Measurements from ENCODE around the gene SECTM1.
A peak's percentile ranks its signal among the peaks of the same experiment; 100 is the strongest.

Gene SECTM1

GRCh38 chr17:82276938-82277337, 56.6 kb downstream of the SECTM1 start:
- TF ChIP-seq SP1 (IDR thresholded peaks at IDR 0.05), result no peak
- no peak for TF ChIP-seq SUZ12 (IDR thresholded peaks at IDR 0.05)
- no peak for TF ChIP-seq CTBP1 (IDR thresholded peaks at IDR 0.05; ENCODE audit: borderline replicate concordance)
- CTCF ChIA-PET, result no interaction called here
- DNase-seq (ENCODE audit: extremely low spot score), result no peak
- POLR2A ChIA-PET, result no interaction called here

- no peak for DNase-seq (ENCODE audit: extremely low spot score)
- no peak for TF ChIP-seq ELF4 (IDR thresholded peaks at IDR 0.05)
- no peak for TF ChIP-seq NFRKB (IDR thresholded peaks at IDR 0.05)
- no peak for TF ChIP-seq ARNT (IDR thresholded peaks at IDR 0.05)
- TF ChIP-seq FOXK2 (IDR thresholded peaks at IDR 0.05), result no peak
- TF ChIP-seq FOXA1 (IDR thresholded peaks at IDR 0.05), result no peak
- TF ChIP-seq TARDBP (IDR thresholded peaks at IDR 0.05), result no peak
- no peak for TF ChIP-seq PKNOX1 (IDR thresholded peaks at IDR 0.05)
- no peak for TF ChIP-seq LEF1 (IDR thresholded peaks at IDR 0.05; ENCODE audit: borderline replicate concordance)
- no peak for TF ChIP-seq SP1 (IDR thresholded peaks at IDR 0.05)
- TF ChIP-seq CTBP1 (IDR thresholded peaks at IDR 0.05; ENCODE audit: borderline replicate concordance), result no peak
- CTCF ChIA-PET, result interaction anchor here (0.7 kb wide), 1 partner anchor 16 kb away, joined by 3 read pairs; no protein-coding TSS in a partner anchor
- POLR2A ChIA-PET, result interaction anchor here (1.4 to 4.0 kb wide), 3 partner anchors 8 to 16 kb away, joined by 3 to 30 read pairs (median 18); no protein-coding TSS in a partner anchor
Measured at GRCh38 chr17:82275326-82275725, 58.2 kb downstream of the SECTM1 start.

GRCh38 chr17:82274134-82275020, 59.2 kb downstream of the SECTM1 start:
- no peak for DNase-seq (ENCODE audit: extremely low spot score)
- peak; percentile 23; the same call in 1 of the 2 replicates for TF ChIP-seq L3MBTL2 (conservative IDR thresholded peaks at IDR 0.05)
- TF ChIP-seq ZNF384 (IDR thresholded peaks at IDR 0.05), result no peak
- ChIA-PET POLR2A (interaction anchor here (1.0 to 4.0 kb wide), 6 partner anchors 9 to 23 kb away, joined by 3 to 30 read pairs (median 6); no protein-coding TSS in a partner anchor), CTCF (no interaction called here)

GRCh38 chr17:82273327-82274133, 60.0 kb downstream of the SECTM1 start, which contains the start of gene CSNK1D:
TSS of gene CSNK1D (minus strand) at chr17:82273700. CDS start at chr17:82273381, 319 bp downstream.
- no peak for TF ChIP-seq FOXA1 (IDR thresholded peaks at IDR 0.05)
- TF ChIP-seq ELF4 (IDR thresholded peaks at IDR 0.05), result peak; percentile 73
- ChIA-PET CTCF (no interaction called here), POLR2A (interaction anchor here (0.5 to 4.0 kb wide), 6 partner anchors 10 to 596 kb away, joined by 3 to 30 read pairs (median 6); no protein-coding TSS in a partner anchor)
- peak; percentile 98 for DNase-seq (ENCODE audit: extremely low spot score)

GRCh38 chr17:82272495-82273326, 60.9 kb downstream of the SECTM1 start:
- TF ChIP-seq CTBP1 (IDR thresholded peaks at IDR 0.05; ENCODE audit: borderline replicate concordance), result no peak
- no peak for TF ChIP-seq ELF4 (IDR thresholded peaks at IDR 0.05)
- no peak for TF ChIP-seq ZNF384 (IDR thresholded peaks at IDR 0.05)
- no peak for TF ChIP-seq L3MBTL2 (conservative IDR thresholded peaks at IDR 0.05)
- TF ChIP-seq FOXA1 (IDR thresholded peaks at IDR 0.05), result no peak
- TF ChIP-seq BHLHE40 (IDR thresholded peaks at IDR 0.05; ENCODE audit: borderline replicate concordance), result no peak
- TF ChIP-seq HDGF (IDR thresholded peaks at IDR 0.05; ENCODE audit: borderline replicate concordance), result no peak
- no peak for TF ChIP-seq LEF1 (IDR thresholded peaks at IDR 0.05; ENCODE audit: borderline replicate concordance)
- no peak for TF ChIP-seq PKNOX1 (IDR thresholded peaks at IDR 0.05)
- no peak for TF ChIP-seq SP1 (IDR thresholded peaks at IDR 0.05)
- TF ChIP-seq SUZ12 (IDR thresholded peaks at IDR 0.05), result no peak
- no peak for TF ChIP-seq NFRKB (IDR thresholded peaks at IDR 0.05)
- no peak for TF ChIP-seq FOXM1 (IDR thresholded peaks at IDR 0.05; ENCODE audit: borderline replicate concordance)
- no peak for TF ChIP-seq ARNT (IDR thresholded peaks at IDR 0.05)
- TF ChIP-seq FOXK2 (IDR thresholded peaks at IDR 0.05), result no peak
- no peak for TF ChIP-seq TARDBP (IDR thresholded peaks at IDR 0.05)
- CTCF ChIA-PET, result no interaction called here
- POLR2A ChIA-PET, result interaction anchor here (1.0 to 4.0 kb wide), 5 partner anchors 10 to 25 kb away, joined by 4 to 30 read pairs (median 7); no protein-coding TSS in a partner anchor

GRCh38 chr17:82271401-82271800, 62.2 kb downstream of the SECTM1 start:
- POLR2A ChIA-PET, result interaction anchor here (1.7 kb wide), 1 partner anchor 21 kb away, joined by 4 read pairs; no protein-coding TSS in a partner anchor
- no peak for TF ChIP-seq ARNT (IDR thresholded peaks at IDR 0.05)
- TF ChIP-seq SUZ12 (IDR thresholded peaks at IDR 0.05), result no peak
- no peak for TF ChIP-seq BHLHE40 (IDR thresholded peaks at IDR 0.05; ENCODE audit: borderline replicate concordance)
- TF ChIP-seq FOXA1 (IDR thresholded peaks at IDR 0.05), result no peak
- TF ChIP-seq FOXK2 (IDR thresholded peaks at IDR 0.05), result no peak
- no peak for TF ChIP-seq NFRKB (IDR thresholded peaks at IDR 0.05)
- TF ChIP-seq TARDBP (IDR thresholded peaks at IDR 0.05), result no peak
- TF ChIP-seq FOXM1 (IDR thresholded peaks at IDR 0.05; ENCODE audit: borderline replicate concordance), result no peak
- no peak for TF ChIP-seq PKNOX1 (IDR thresholded peaks at IDR 0.05)
- no peak for TF ChIP-seq SP1 (IDR thresholded peaks at IDR 0.05)
- TF ChIP-seq ELF4 (IDR thresholded peaks at IDR 0.05), result no peak
- TF ChIP-seq CTBP1 (IDR thresholded peaks at IDR 0.05; ENCODE audit: borderline replicate concordance), result no peak
- no peak for TF ChIP-seq LEF1 (IDR thresholded peaks at IDR 0.05; ENCODE audit: borderline replicate concordance)
- no peak for TF ChIP-seq HDGF (IDR thresholded peaks at IDR 0.05; ENCODE audit: borderline replicate concordance)
- no peak for TF ChIP-seq ZNF384 (IDR thresholded peaks at IDR 0.05)
- no peak for TF ChIP-seq L3MBTL2 (conservative IDR thresholded peaks at IDR 0.05)
- no peak for DNase-seq (ENCODE audit: extremely low spot score)
- CTCF ChIA-PET, result no interaction called here

More at GRCh38 chr17:82272495-82273326, 60.9 kb downstream of the SECTM1 start:
- DNase-seq (ENCODE audit: extremely low spot score), result peak; percentile 63

All from HEK293T (cell line).